ENCODE results near the gene ARHGAP22. TPM values are rescaled to one million over a fixed set of nuclear protein-coding genes. Genes with fewer than 3 reads are reported as not detected.

Gene ARHGAP22
- total RNA-seq, 1 donor from 2014 or later: 3.8 TPM

- Histone ChIP-seq H3K4me3 (peak overlapping the region; percentile 71), H3K36me3 (no peaks in the 10 kb centered on the region), H3K27ac (replicated peaks) (peak overlapping the region; percentile 65), H3K4me1 (peaks cover 42% of the 10 kb centered on the region), H3K27me3 (ENCODE audit: low read depth) (peaks cover 31% of the 10 kb centered on the region), H3K9me3 (replicated peaks) (no peaks in the 10 kb centered on the region)
- intact Hi-C loops (cut with micrococcal nuclease): loop anchor here (10.0 kb wide), 1 partner anchor 51 kb away; no protein-coding TSS in a partner anchor
- TF ChIP-seq CTCF (IDR thresholded peaks at IDR 0.05; ENCODE audit: borderline replicate concordance): no peak
- no peak for DNase-seq
These were observed 1.1 kb upstream of the ARHGAP22 start for GRCh38 chr10:48605786-48606529.

- Histone ChIP-seq H3K9me3 (replicated peaks) (no peaks in the 10 kb centered on the region), H3K27me3 (ENCODE audit: low read depth) (peaks cover 31% of the 10 kb centered on the region), H3K27ac (replicated peaks) (peak overlapping the region; percentile 65), H3K36me3 (no peaks in the 10 kb centered on the region), H3K4me1 (peaks cover 53% of the 10 kb centered on the region), H3K4me3 (peak overlapping the region; percentile 71)
- no peak for TF ChIP-seq CTCF (IDR thresholded peaks at IDR 0.05; ENCODE audit: borderline replicate concordance)
- intact Hi-C loops (cut with micrococcal nuclease): loop anchor here (10.0 kb wide), 1 partner anchor 50 kb away; no protein-coding TSS in a partner anchor
- peak; percentile 57 for DNase-seq
These were observed 558 bp downstream of the ARHGAP22 start for GRCh38 chr10:48604039-48604990.

GRCh38 chr10:48603421-48604038 lies 1.3 kb downstream of the ARHGAP22 start:
- Histone ChIP-seq H3K9me3 (replicated peaks) (no peaks in the 10 kb centered on the region), H3K36me3 (no peaks in the 10 kb centered on the region), H3K4me3 (peak overlapping the region; percentile 71), H3K27ac (replicated peaks) (peak overlapping the region; percentile 65), H3K27me3 (ENCODE audit: low read depth) (peaks cover 31% of the 10 kb centered on the region), H3K4me1 (peaks cover 58% of the 10 kb centered on the region)
- no peak for TF ChIP-seq CTCF (IDR thresholded peaks at IDR 0.05; ENCODE audit: borderline replicate concordance)
- DNase-seq: no peak
- intact Hi-C loops (cut with micrococcal nuclease): loop anchor here (10.0 kb wide), 1 partner anchor 49 kb away; no protein-coding TSS in a partner anchor

GRCh38 chr10:48602401-48603135 lies 2.3 kb downstream of the ARHGAP22 start:
- no peak for TF ChIP-seq CTCF (IDR thresholded peaks at IDR 0.05; ENCODE audit: borderline replicate concordance)
- no peaks in the 10 kb centered on the region for H3K36me3 ChIP-seq
- no peak overlapping the region for H3K27ac ChIP-seq (replicated peaks)
- H3K9me3 ChIP-seq (replicated peaks): no peaks in the 10 kb centered on the region
- H3K27me3 ChIP-seq (ENCODE audit: low read depth): peaks cover 31% of the 10 kb centered on the region
- intact Hi-C loops (cut with micrococcal nuclease): loop anchor here (10.0 kb wide), 1 partner anchor 48 kb away; no protein-coding TSS in a partner anchor
- peak overlapping the region; percentile 2 for H3K4me3 ChIP-seq
- peaks cover 63% of the 10 kb centered on the region for H3K4me1 ChIP-seq
- DNase-seq: no peak
